HL-60 (cell line): Measurements from ENCODE around the gene ZNF254.

Experiments used
- DNase-seq, 2 experiments: peaks; one replicate each; pipeline ENCODE4 v3.0.0-alpha.2; 2010 to 2020; ENCODE audit warnings: low read depth in 1 of 2, low spot score in 1 of 2
- H3K27ac ChIP-seq: fragments of 250-450 bp; sonication (Bioruptor Pico); replicated peaks from 2 replicates; pipeline ENCODE4 v1.5.1; 2020; ENCODE audit warnings: mild to moderate bottlenecking, moderate library complexity
- H3K27me3 ChIP-seq: fragments of 250-450 bp; sonication (Bioruptor Pico); 2 replicates; pipeline ENCODE4 v1.5.1; 2021; ENCODE audit warnings: mild to moderate bottlenecking, moderate library complexity; ENCODE audit not compliant: insufficient read depth, poor library complexity, severe bottlenecking
- H3K4me3 ChIP-seq: replicated peaks from 2 replicates; pipeline ENCODE4 v1.5.1; 2011; ENCODE audit warnings: mild to moderate bottlenecking, control low read depth, low read length; ENCODE audit not compliant: insufficient read depth
- GABPA ChIP-seq: IDR thresholded peaks from 2 replicates; pipeline ENCODE4 v1.6.1; 2012; ENCODE audit warnings: low read depth
- POLR2AphosphoS5 ChIP-seq: IDR thresholded peaks from 2 replicates; pipeline ENCODE4 v1.6.1; 2012; ENCODE audit warnings: low read depth
- REST ChIP-seq: IDR thresholded peaks from 2 replicates; pipeline ENCODE4 v1.6.1; 2012; ENCODE audit warnings: low read depth; ENCODE audit not compliant: insufficient replicate concordance
- SPI1 ChIP-seq: IDR thresholded peaks from 2 replicates; pipeline ENCODE4 v1.6.1; 2012; ENCODE audit warnings: low read depth, mild to moderate bottlenecking, borderline replicate concordance
- TF ChIP-seq, protein P1 (sequence below): IDR thresholded peaks from one replicate; pipeline ENCODE4 v1.5.1; 2011; ENCODE audit warnings: low read length, control low read depth, inconsistent platforms; ENCODE audit not compliant: insufficient read depth

Gene ZNF254

DNA sequence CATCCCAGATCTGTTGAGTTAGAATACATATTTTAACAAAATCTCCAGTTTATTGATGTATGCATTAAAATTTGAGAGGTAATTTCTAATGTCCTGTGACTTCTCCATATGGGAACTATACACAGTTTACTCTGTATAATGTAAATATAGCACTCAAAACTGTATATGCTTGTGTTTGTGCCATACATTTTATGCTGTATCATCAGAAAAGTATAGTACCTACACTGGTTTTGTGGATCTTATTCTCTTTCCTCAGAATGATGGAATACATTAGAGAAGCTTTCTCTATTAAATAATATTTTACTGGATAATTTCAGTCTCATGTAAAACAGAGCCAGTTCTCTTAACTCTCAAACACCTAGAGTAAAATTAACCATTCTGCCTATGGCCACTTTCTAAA, 53.6 kb downstream of the ZNF254 start:
- no peaks in the 10 kb centered on the region for H3K27me3 ChIP-seq
- no peak for DNase-seq
- no peak overlapping the region for H3K27ac ChIP-seq
- no peak for TF ChIP-seq SPI1
- no peak for TF ChIP-seq POLR2AphosphoS5
- no peak for TF ChIP-seq GABPA
- TF ChIP-seq, protein P1, sequence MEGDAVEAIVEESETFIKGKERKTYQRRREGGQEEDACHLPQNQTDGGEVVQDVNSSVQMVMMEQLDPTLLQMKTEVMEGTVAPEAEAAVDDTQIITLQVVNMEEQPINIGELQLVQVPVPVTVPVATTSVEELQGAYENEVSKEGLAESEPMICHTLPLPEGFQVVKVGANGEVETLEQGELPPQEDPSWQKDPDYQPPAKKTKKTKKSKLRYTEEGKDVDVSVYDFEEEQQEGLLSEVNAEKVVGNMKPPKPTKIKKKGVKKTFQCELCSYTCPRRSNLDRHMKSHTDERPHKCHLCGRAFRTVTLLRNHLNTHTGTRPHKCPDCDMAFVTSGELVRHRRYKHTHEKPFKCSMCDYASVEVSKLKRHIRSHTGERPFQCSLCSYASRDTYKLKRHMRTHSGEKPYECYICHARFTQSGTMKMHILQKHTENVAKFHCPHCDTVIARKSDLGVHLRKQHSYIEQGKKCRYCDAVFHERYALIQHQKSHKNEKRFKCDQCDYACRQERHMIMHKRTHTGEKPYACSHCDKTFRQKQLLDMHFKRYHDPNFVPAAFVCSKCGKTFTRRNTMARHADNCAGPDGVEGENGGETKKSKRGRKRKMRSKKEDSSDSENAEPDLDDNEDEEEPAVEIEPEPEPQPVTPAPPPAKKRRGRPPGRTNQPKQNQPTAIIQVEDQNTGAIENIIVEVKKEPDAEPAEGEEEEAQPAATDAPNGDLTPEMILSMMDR: no peak
- no peak for TF ChIP-seq REST
- H3K4me3 ChIP-seq: no peak overlapping the region

GRCh38 chr19:24141612-24142011, 54.6 kb downstream of the ZNF254 start:
- no peak for DNase-seq
- H3K27me3 ChIP-seq: no peaks in the 10 kb centered on the region
- no peak overlapping the region for H3K4me3 ChIP-seq
- no peak overlapping the region for H3K27ac ChIP-seq
- TF ChIP-seq SPI1 (no peak), POLR2AphosphoS5 (no peak), REST (no peak)
- TF ChIP-seq, protein P1: no peak

GRCh38 chr19:24142771-24143170, 55.8 kb downstream of the ZNF254 start:
- Histone ChIP-seq H3K4me3 (no peak overlapping the region), H3K27me3 (no peaks in the 10 kb centered on the region), H3K27ac (no peak overlapping the region)
- TF ChIP-seq GABPA (no peak), REST (no peak), POLR2AphosphoS5 (no peak), SPI1 (no peak)
- TF ChIP-seq, protein P1: no peak
- no peak for DNase-seq
